Stimulated activated CD8-positive, alpha-beta memory T cell treated with anti-CD3 and anti-CD28 coated beads, Interleukin-2, amount 100 ng/mL, for 1 hour (primary cell): Measurements from ENCODE around the gene PPIL6.
"Not testable (repeated sequence)": the region's sequence is repeated elsewhere in the genome, so short reads cannot be mapped to it uniquely, and the experiment has no call there.

Experiments
- DNase-seq, 2 donors: peaks; one replicate each; pipeline ENCODE4 v3.0.0-alpha.2; 2020; ENCODE audit warnings: low read depth in 2 of 2

PPIL6 gene

GRCh38 chr6:109466212-109466923, 25.9 kb upstream of the PPIL6 start:
- DNase-seq = no peak

GRCh38 chr6:109465772-109466171, 25.3 kb upstream of the PPIL6 start:
- DNase-seq = no peak

- no peak for DNase-seq
These were observed 21.5 kb upstream of the PPIL6 start for GRCh38 chr6:109461733-109462526.

GRCh38 chr6:109461205-109461604, 20.8 kb upstream of the PPIL6 start:
- DNase-seq = not testable (repeated sequence)

GRCh38 chr6:109460161-109460829, 19.9 kb upstream of the PPIL6 start:
- no peak for DNase-seq

GRCh38 chr6:109458774-109459531, 18.5 kb upstream of the PPIL6 start:
- no peak for DNase-seq

- DNase-seq = no peak
These were observed 17.2 kb upstream of the PPIL6 start for GRCh38 chr6:109457562-109457996.

GRCh38 chr6:109456710-109457561, 16.5 kb upstream of the PPIL6 start:
- DNase-seq = no peak

- no peak for DNase-seq
These were observed 15.7 kb upstream of the PPIL6 start for GRCh38 chr6:109456111-109456583.

- DNase-seq = peak; percentile 33 to 61
These were observed 15.1 kb upstream of the PPIL6 start, which contains the start of gene MICAL1 for GRCh38 chr6:109455437-109456110. Gene MICAL1 (minus strand): TSS chr6:109455772. CDS start chr6:109454196, 1,576 bp downstream.

- peak; percentile 38 to 50 for DNase-seq
These were observed 14.3 kb upstream of the PPIL6 start for GRCh38 chr6:109454496-109455436.

GRCh38 chr6:109453594-109454495, 13.4 kb upstream of the PPIL6 start:
- no peak for DNase-seq

- DNase-seq = no peak
These were observed 12.7 kb upstream of the PPIL6 start for GRCh38 chr6:109453156-109453555.

- no peak for DNase-seq
These were observed 11.8 kb upstream of the PPIL6 start for GRCh38 chr6:109452181-109452580.

- DNase-seq = no peak
These were observed 10.9 kb upstream of the PPIL6 start for GRCh38 chr6:109451376-109451775.

- DNase-seq = no peak
These were observed 10.4 kb upstream of the PPIL6 start for GRCh38 chr6:109450801-109451200.

GRCh38 chr6:109449795-109450673, 9.6 kb upstream of the PPIL6 start:
- no peak for DNase-seq
